NCI-H526 (cell line): Measurements from ENCODE around the gene GARRE1.
"Not testable (repeated sequence)": the region's sequence is repeated elsewhere in the genome, so short reads cannot be mapped to it uniquely, and the experiment has no call there.

Experiments
- DNase-seq, 2 experiments: peaks; one replicate each; lab custom pipeline; 2025; lab: John Stamatoyannopoulos, UW

Gene GARRE1

GRCh38 chr19:34254046-34254697 is at the start of gene GARRE1:
Gene GARRE1 (plus strand): TSS chr19:34254554. CDS start chr19:34300474, 45,920 bp downstream.
- peak; percentile 54 to 97 for DNase-seq

- DNase-seq: not testable (repeated sequence)
Observed at GRCh38 chr19:34205324-34205723, 49.0 kb upstream of the GARRE1 start.

GRCh38 chr19:34208291-34208884 is 46.0 kb upstream of the GARRE1 start:
- DNase-seq: no peak

- no peak for DNase-seq
Observed at GRCh38 chr19:34209726-34210125, 44.6 kb upstream of the GARRE1 start.

- no peak for DNase-seq
Observed at GRCh38 chr19:34213283-34213682, 41.1 kb upstream of the GARRE1 start.

GRCh38 chr19:34214040-34214439 is 40.3 kb upstream of the GARRE1 start:
- DNase-seq: no peak

GRCh38 chr19:34215006-34215665 is 39.2 kb upstream of the GARRE1 start:
- DNase-seq: no peak

GRCh38 chr19:34215666-34216038 is 38.7 kb upstream of the GARRE1 start:
- DNase-seq: no peak

- DNase-seq: not testable (repeated sequence)
Observed at GRCh38 chr19:34216745-34217219, 37.6 kb upstream of the GARRE1 start.

GRCh38 chr19:34217952-34218817 is 36.2 kb upstream of the GARRE1 start:
- peak; percentile 6 to 39 for DNase-seq

GRCh38 chr19:34218818-34219164 is 35.6 kb upstream of the GARRE1 start:
- no peak for DNase-seq

GRCh38 chr19:34220472-34221063 is 33.8 kb upstream of the GARRE1 start:
- DNase-seq: peak; percentile 52 to 82

GRCh38 chr19:34222386-34222785 is 32.0 kb upstream of the GARRE1 start:
- DNase-seq: no peak

GRCh38 chr19:34224996-34225658 is 29.2 kb upstream of the GARRE1 start:
- no peak for DNase-seq

- no peak for DNase-seq
Observed at GRCh38 chr19:34225659-34226015, 28.7 kb upstream of the GARRE1 start.

GRCh38 chr19:34226036-34226435 is 28.3 kb upstream of the GARRE1 start:
- DNase-seq: no peak

- DNase-seq: no peak
Observed at GRCh38 chr19:34228347-34228746, 26.0 kb upstream of the GARRE1 start.

GRCh38 chr19:34228762-34229161 is 25.6 kb upstream of the GARRE1 start:
- DNase-seq: no peak

GRCh38 chr19:34229721-34230120 is 24.6 kb upstream of the GARRE1 start:
- no peak for DNase-seq

- no peak for DNase-seq
Observed at GRCh38 chr19:34230820-34231219, 23.5 kb upstream of the GARRE1 start.

- no peak for DNase-seq
Observed at GRCh38 chr19:34231439-34231838, 22.9 kb upstream of the GARRE1 start.
